ENCODE results near the gene PON2.
"Not testable (repeated sequence)": the region's sequence is repeated elsewhere in the genome, so short reads cannot be mapped to it uniquely, and the experiment has no call there.

Gene PON2

DNA sequence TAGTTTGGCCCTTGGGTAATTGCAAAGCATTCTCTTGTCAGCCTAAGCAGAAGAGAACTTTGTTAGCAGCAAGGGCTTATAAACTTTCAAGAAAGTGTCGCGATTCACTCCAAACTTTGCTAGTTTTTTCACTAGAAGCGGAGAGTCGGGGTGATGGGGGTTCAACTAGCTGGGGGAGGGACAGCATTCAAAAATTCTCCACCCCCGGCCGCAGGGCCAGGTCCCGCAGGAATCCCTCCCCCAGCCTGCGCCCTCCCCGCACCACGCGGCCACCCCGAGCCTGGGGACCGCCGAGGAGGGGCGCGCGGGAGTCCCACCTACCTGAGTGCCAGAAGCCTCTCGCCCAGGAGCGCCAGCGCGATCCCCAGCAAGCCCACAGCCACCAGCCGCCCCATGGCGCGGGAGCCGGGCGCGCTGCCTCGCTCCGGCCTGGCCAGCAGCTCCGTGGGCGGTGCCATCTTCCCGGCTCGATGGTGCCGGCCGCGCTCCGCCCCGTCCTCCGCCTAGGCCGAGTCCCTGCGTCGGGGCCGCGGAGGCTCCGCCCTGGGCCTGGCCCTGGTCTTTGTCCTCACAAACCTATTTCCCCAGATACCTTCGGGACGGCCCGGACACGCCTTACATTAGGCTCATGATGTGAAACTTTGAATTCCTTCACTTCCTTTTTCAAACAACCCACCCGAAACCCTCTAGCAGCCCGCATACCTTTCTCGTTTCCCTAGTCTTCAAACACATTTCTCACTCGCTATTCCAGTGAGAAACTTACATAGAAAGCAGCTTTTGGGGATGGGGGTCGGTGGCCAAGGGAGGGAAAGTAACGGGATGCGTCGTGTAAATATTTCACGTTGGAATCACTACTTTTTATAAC lies at the start of gene PON2:
PON2 (minus strand) TSS at position 472 of the 865 bp plus-strand sequence; CDS start at position 395, 77 bp downstream.
- peak; percentile 68 for DNase-seq (ENCODE audit: low spot score)

DNA sequence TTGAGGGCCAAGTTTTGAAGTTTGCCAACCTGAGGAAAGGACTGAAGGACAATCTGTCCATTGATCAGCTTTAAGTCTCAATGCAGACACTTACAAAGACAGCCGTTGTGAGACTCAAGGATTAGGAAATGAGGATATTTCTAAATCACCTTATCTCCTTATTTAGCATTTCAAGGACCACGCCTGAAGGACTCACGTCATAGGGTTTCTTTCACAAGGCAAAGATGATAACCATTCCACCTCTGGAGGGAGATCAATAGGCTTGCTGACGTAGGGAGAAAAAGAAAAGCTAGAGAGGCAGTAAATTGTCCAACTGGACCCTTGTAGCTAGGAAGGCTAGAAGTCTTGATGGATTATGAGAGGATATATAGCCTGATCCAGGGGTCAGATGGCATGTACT lies 47.6 kb upstream of the PON2 start:
- no peak for DNase-seq (ENCODE audit: low spot score)

DNA sequence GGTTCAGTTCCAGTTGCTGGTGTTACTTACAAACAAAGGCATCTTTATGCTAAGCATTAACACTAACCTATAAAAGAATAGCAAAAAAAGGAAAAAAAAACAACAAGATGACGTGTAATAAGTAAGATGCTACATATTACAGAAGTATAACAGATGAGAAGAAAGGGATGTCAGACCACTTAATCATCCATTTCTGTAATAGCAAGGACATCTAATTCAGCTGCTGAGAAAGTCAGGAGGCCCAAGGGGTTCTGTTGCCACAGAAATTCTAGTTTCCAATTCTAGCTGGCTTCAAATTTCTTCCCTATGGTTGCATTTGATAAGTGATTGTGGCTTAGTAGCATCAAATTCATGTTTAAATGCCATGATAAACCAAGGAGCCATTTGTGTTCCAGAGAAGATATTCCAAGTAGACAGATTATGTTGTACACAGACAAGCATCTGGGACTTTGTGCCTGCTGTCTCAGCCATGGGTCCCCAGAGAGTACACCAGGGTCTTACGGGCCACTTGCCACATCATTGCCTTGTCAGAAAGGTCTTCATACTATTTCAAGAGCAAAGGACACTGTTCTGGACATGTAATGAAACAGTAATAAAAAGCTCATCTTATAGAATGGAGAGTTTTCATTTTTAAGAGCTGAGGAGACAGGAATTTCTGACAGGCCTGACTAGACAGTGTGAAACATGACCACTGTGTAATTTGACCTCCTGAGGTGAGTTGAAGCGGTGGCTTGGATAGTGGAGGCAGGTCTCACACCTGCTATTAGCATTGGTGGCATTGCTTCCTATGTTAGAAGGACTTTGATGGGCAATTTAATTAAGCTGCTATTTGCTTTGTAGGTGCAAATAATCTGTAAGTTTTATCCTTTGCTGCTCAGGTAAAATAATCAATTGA lies 46.7 kb upstream of the PON2 start:
- no peak for DNase-seq (ENCODE audit: low spot score)

DNA sequence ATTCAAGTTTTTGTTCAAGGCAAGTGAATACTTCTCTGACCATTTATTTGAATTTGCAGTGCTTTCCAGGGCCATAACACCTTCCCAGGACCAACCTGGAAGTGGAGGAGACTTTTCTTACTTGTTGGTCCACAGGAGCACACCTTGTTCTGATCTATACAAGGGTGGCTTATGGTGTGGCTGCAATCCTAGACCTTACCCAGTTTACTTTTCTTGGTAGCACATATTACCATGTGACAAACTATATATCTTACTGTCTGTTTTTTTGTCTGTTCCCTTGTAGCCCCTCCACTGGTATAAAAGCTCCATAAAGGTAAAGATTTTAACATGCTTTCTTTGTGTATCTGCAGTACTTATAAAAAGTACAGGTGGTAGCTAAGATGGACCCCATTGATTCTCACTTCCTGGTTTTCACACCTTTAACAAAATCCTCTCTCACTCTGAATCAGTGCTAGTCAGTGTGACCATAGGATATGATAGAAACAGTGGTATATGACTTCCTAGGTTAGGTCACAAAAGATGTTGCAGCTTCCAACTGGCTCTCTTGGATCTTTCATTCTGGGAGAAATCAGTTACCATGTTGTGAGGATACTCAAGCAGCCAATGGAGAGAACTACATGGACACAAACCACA lies 45.3 kb upstream of the PON2 start:
- no peak for DNase-seq (ENCODE audit: low spot score)

DNA sequence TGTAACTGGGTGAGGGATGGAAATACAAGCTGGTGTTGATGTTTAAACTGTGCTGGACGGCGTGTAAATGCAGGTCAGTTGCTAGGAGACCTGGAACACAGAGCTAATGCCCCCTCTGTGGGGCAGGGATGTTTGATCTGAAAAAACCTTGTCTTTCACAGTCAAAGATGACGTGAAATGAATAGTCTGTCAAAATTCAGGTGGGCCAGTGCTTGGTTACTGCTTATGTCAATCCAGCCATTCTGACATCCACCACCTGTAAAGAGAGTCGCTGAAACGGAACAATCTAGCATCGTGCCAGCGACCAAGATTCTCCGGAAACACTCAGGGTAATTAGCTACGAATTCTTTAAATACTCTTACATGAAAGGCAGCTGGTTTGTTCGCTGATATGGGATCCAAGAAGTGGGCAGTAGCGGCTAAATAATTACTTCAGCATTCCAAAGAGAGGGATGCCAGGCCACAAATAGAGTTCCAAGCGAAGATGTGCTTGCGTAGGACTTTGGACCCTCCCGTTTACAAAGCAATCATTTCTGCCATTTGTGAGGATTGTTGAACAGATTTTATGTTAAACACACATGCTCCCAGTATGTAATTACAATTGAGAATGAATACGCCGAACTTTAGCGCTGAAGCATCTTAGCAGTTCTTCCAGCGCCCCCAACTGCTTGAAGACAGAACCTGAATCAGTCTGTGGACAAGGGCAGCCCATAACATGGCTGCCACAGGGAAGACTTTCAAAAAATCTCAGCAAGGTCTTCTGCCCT lies 43.6 kb upstream of the PON2 start:
- DNase-seq (ENCODE audit: low spot score) = no peak

DNA sequence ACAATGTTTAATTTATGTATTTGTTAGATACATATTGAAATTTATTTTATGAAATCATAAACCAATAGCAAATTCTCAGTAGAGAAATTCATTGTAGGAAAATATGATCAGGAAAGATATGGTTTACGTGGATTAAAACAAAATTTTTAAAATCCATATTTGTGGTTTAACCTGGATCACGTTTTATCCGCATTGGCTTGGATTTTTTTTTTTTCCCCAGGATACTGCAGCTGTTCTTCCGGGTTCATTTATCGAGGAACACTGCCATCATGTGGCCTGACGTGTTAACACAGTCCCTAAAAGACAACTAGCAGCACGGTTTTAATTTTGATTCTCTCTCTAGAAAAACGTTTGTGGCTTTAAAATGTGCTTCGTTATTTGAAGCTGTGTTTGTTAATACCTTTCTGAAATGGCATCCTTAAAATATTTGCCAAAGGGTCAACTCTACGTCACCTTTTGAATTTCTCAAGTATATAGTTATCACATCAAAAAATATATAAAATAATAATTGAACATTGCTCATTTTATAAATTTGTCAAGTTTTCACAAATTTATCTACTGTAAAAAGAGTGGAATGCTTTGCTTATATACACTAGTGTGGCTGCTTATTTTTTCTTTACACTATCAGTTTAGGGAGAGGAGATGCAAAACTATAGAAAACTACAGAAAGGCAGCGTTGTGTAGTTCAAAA lies 42.2 kb upstream of the PON2 start:
- DNase-seq (ENCODE audit: low spot score) = peak; percentile 12

DNA sequence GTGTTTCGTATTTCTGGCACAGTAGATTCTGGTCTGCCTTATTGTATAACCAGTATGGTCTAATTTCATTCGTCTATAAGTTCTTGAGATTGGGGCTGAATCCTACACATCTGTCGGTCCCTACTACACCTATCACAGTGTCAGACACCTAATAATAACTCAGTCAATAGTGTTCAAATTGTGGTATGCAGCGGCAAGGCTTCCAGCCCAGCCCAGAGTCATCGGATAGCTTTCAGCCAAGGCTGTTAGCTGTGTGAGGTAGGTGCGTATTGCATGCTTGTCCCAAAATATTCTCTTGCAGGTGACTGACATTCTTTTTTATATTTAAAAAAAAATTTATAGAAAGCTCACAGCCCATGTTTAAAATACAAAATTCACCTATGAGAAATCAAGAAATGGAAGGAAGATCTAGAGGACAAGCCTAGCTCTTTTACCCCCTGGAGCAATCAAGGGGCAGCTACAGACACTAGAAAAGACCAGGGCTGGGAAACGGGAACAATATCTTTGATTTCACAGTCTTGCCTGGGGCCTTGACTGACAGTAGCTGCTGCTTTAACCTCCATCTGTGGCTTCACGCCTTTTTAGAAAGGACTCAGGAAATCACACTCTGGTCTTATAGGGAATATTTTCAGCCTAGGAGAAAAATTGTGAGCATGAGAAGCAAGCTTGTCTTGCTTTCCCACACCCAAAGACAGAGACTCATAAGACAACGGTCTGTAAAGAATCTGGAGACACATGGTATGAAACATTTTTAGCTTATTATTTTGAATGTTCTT lies 41.4 kb upstream of the PON2 start:
- no peak for DNase-seq (ENCODE audit: low spot score)

DNA sequence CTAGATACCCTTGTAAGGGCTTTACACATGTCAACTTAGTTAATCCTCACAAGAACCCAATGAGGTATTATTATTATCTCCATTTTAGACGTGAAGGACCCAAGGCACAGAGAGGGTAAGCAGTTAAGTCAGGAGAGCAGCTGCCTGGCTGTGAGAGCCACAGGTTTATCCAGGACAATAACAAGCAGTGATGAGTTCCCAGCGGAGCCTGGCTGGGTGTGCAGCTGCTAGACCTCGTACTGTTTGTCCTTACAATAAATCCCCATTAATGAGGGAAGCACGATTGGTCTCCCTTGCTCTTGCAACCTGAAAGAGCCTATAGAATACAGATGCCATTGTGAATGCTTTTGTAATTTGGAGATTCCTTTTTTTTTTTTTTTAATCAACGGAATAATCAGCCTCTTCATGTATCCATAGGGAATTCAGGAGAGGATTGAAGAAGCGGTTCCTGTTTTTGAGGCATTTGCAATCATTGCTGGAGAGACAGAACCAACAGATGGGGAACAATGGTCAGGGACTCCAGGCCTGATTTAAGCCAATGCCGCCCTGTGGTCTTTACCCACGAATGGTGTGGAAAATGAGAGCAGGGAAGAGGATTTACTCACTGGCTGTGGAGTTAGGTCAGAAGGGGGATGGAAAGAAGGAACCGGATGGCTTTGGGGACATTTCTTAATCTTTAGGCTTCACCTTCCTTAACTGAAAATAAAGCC lies 38.6 kb upstream of the PON2 start:
- no peak for DNase-seq (ENCODE audit: low spot score)

DNA sequence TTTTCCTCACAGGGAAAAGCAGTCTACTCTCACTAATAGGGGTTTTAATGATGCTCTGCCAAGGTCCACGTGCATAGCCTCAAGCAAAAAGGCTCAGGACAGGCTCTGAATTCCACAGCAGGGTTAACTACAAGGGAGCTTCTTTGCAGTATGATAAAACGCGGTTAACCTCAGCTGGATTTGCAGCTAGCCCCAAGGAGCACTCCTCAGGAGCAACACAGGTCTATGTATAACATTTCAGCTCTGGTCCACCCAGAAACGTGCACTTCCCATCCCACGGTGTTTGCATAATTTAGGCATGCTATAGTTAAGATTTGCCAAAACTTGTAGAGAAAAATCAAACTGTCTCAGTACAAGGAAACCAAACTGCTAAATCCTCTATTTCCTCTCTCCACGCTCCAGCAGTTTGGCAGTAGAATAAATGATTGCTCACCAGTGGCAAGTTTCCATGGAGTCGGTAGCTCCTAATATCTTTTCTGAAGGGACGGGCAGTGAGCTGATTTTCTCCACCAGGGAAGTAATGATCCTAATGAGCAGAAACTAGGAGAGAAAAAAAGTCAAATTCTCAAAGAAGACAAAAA lies 37.8 kb upstream of the PON2 start:
- no peak for DNase-seq (ENCODE audit: low spot score)

DNA sequence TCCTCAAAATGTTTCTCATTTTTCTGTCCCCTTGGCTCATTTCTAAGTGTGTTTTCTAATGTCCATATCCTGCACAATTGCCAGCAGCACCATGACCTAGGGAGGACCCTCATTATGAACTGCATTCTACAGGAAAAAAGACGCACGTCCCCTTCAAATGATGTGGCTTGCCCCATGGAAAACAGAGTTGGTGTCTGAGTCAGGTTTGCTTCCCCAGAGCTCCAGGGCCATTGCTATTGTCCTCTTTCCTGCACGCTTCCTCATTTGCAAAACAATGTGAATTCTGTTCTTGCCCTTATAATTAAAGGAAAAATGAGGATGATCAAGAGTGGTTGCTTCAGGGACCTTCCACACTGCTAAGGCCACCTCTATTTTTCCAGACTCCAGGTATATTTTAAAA lies 36.2 kb upstream of the PON2 start:
- DNase-seq (ENCODE audit: low spot score) = no peak

DNA sequence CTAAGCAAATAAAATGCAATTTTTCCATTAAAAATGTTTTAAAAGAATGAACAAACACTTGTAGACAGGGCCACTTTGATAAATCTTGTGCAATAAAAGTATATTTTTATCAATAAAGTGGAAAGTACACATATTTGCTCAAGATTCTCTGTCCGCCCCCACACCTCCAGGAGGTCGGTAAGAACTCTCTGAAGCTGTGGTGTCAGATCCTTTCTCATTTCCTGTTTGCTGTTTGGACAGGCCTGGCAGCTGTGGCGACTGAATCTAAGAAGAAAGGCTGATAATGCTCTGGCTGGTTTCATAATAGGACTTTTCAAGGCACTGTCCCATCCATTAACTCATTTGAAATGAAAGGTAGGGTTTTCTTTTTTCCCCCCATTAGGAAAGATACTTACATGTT lies 35.6 kb upstream of the PON2 start:
- DNase-seq (ENCODE audit: low spot score) = peak; percentile 17

DNA sequence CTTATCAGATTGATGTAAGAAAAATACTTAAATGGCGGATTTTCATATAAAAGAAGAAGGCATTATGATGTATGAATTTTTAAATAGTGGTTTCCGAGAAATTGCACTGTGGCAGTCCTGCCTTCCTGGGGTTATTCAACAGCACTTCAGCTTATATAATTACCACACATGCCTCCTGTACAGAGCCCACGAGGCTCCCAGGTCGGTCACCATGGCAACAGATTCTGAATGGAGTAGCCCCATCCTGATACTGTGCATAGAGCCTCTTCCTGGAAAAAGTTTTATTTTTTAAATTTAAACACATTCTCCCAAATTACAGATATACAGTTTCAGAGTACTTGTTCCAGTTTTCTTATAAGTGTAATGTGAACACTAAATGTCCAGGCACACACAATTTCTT lies 35.0 kb upstream of the PON2 start:
- DNase-seq (ENCODE audit: low spot score) = no peak

DNA sequence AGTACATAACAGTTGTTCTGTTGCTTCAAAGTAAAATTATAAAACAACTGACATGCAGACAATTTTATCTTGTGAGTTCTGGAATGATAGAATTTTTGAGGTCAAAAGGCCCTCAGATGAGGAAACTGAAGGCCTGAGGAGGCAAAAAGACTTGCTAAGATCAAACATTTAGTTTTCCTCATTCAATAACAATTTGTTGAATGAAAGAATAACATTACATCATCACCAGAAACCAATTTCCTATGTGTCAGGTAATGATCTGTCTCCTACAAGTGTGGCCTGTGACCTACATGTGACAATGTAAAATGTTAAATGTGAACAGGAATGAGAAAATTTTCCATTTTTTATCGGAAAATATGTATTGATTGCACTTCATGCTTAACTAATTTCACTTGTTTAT lies 34.4 kb upstream of the PON2 start:
- no peak for DNase-seq (ENCODE audit: low spot score)

DNA sequence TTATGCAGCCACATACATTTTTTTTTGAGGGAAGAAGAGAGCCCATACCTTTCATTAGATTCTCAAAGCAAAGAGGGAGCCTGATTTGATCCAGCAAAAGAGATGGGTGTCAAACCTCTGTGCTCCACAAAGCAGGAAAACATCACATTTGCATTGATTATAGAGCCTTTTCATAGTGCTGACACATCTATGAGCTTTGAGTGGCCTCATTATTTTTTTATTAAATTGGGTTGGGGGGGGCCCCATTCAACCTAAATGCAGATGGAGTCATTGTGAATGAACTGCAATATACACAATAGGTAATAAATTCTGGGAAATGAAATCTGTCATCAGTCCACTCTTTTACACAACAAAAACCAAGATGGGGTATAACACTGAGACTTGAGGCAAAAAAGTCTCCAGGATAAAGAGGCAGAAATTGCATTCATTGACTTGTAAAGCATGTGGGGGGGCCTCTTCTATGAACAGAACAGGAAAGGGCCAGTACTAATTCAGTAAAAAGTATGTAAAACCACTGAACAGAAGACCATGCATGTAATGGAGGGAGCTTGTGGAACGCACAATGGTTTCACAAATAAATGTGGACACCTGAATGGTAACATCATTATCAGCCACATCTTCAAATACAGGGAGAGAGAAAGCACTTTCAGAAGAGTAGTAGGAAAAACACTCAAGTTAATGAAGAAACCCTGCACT lies 33.2 kb upstream of the PON2 start:
- DNase-seq (ENCODE audit: low spot score) = no peak

DNA sequence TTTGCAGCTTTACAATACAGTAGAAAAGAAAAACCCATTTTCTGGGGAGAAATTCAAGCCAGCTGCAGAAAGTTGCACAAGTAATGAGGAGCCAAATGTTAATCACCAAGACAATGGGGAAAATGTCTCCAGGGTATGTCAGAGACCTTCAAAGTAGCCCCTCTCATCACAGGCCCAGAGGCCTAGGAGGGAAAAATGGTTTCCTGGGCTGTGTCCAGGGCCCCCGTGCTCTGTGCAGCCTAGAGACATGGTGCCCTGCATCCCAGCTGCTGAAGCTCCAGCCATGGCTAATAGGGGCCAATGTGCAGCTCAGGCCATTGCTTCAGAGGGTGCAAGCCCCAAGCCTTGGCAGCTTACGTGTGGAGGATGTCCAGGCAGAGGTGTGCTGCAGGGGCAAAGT lies 25.8 kb upstream of the PON2 start:
- DNase-seq (ENCODE audit: low spot score) = not testable (repeated sequence)

DNA sequence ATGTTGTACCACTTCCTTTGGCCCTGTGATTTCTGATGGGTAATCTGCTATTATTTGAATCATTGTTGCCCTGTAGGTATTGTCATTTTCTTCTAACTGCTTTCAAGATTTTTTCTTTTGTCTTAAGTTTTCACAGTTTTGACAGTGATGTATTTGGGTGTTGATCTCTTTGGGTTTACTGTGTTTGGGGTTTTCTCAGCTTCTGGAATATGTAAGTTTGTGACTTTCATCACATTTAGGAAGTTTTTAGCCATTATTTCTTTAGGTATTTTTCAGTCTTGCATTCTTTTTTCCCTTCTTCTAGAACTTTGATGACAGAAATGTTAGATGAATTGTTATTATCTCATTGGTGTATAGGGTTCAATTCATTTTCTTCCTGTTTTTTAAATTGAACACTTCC lies 23.1 kb upstream of the PON2 start:
- no peak for DNase-seq (ENCODE audit: low spot score)

DNA sequence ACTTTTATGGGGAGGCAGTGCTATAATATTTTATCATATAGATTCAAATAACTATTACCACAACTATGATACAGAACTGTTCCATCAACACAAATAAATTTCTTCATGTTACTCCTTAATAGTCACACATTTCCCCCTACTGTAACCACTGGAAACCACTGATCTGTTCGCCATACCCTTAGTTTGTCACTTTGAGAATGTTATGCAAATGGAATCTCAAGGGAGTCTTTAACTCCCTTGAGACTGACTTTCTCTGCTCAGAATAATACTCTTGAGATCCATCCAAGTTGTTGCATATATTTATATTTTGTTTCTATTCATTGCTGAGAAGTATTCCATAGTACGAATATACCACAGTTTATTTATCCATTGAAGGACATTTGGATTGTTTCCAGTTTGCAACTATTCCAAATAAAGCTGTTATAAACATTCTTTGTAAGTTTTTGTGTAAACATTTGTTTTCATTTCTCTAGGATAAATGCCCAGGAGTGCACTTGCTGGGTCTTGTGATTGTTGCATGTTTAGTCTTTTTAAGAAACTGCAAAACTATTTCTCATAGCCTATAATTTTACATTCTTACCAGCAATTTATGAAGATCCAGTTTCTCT lies 19.7 kb upstream of the PON2 start:
- DNase-seq (ENCODE audit: low spot score) = no peak

DNA sequence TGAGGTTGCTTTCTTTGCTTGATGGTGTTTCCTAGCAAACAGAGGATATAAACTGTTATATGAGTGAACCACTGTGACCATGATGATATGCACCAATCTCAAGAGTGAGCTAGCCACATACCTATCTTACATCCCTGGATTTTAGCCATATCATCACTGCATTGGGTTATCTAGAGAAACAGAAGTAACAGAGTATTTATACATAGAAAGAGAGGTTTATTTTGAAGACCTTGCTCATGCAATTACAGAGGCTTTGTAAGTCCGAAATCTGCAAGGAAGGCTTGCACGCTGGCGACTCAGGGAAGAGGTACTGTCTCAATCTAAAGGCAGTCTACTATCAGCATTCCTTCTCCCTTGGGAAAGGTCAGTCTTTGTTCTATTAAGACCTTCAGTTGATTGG lies 11.8 kb upstream of the PON2 start:
- DNase-seq (ENCODE audit: low spot score) = no peak

Measured in HuH-7.5 (cell line).